GM19468 (cell line): ENCODE measurements around the gene RPTOR.

Experiments used
- ATAC-seq: cut with Tn5 transposase; IDR thresholded peaks from one replicate; pipeline ENCODE4 v1.9.1; 2021; ENCODE audit warnings: mild to moderate bottlenecking, moderate library complexity, moderate number of reproducible peaks; ENCODE audit not compliant: unreplicated experiment; ENCODE audit errors: extremely low read depth

Gene RPTOR

DNA sequence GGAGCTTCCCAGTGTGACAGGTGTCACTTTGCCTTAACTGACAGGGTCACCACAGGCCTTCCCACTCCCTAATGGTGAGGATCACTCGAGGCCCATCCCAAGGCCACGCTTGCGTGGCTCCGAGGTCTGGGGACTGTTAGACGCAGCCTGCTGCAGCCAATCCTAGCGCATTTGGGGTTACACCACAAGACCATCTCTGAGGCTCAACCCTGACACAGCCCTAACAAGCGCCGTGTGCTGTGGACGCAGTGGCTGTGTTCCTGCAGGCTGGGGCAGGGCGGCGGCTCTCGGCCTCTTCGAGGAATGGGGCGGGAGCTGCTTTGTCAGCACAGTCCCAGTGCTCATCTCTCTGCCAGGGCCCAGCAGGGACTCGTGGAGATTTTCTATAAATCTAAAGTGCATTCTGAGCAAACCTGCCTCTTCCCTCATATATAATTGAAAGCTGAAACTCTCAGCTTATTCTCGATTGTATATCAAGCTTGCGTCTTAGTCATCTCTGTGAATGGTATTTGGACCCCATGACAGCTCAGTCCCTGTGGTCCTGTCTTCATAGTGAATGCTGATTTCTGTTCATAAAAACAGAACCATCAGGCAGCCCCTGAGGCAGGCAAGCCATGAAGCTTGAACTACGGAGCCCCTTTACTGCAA, 381.2 kb downstream of the RPTOR start:
- ATAC-seq = no peak

DNA sequence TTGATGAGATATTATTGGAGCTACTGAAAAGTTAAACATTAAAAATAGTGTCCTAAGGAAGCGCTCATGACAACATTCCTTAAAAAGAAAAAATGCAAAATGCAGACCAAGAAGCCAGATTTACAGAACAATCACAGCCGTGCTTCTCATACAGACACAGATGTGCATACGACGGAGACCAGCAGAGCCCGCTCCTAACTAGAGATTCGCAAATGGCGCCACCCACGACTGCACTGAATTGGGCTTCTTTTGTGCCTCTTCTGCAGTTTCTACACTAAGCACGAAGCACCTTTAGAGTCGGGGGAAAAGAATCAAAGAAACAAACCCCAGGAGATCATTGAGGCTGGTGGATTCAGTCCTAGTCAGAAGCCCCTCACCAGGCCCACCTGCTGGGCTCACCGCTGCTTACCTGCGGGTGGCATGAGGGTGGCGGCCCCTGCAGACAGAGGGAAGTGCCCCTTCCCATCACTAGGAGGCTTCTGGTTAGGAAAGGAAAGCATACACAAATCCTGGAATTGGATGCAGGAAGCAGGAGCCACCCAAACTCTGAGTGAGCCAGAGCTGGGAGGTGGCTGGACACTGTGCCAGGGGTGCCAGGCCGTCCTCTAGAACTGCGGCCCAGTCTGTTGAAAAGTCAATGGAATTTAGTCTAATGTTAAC, 382.1 kb downstream of the RPTOR start:
- no peak for ATAC-seq

DNA sequence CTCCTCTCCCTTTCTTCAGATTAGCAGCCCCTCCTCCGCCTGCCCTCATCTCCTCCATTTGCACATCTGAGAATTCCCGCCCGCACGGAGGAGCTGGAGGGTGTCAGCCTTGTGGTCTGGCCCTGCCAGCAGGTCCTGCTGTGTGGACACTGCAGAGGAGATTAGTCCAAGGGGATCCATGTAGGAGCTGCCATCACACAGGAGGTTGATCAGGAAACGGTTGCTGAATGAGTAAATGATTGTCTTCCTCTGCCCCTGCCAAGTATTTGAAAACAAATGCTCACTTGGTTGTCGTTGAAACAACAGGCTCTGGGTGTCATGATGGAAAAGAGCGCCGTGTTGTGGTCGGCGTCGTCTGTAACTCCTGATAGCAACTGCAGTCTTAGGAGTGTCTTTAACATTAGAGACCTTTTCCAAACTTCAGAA, 383.2 kb downstream of the RPTOR start:
- ATAC-seq = no peak

DNA sequence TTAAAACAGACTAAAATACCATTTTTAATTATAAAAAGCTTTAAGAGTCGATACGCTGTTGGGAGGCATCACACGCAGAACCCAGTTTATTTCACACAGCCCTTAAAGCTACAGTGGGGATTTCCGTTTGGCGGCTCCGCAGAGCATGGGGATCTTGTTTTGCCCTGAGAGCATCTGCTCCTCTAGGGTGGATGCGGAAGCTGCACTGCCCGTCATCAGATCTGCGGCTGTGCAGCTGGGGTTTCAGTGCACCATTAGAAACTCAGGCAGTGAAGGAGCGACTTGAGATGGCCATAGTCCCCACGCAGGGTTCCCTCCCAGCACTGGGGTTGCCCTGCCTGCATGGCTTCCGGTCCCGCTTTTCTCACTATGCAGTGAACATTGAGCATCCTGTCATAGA, 384.8 kb downstream of the RPTOR start:
- no peak for ATAC-seq

DNA sequence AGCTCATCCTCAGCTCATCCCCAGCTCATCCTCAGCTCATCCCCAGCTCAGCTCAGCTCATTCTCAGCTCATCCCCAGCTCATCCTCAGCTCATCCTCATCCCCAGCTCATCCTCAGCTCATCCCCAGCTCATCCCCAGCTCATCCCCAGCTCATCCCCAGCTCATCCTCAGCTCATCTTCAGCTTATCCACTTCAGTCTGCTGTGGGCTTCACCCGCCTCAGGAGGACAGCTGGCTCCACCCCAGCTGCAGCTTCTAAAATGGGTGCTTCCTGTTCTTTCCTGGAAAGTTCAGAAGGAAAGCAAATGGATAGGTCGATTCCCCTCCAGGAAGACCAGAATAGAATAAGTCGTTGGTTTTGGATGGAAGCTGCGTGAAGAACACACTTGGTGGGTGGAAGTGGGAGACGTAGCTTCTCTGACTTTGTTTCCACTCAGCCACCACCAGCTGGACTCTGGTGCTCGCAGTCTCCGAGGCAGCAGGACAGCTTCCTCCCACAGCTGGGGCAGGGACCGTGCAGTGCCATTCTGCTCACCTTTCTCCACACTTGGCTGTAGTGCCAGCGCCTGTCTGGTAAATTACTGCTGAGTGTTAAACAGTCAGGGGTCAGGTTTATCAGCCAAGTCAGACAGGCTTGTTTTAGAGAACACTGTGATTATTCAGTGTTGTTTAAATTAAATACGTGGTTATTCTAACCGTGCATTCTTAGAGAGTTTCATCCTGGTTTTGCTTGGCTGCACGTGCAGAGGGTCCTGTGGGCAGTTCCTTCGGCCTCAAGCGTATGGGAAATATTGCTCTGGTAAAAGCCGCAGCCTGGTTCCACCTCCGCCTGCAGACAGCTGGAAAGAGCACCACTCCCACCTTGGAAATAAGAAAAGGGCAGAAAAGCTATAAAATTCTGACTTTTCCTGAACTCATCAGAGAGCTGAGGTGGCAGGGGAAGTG, 386.0 kb downstream of the RPTOR start:
- no peak for ATAC-seq

DNA sequence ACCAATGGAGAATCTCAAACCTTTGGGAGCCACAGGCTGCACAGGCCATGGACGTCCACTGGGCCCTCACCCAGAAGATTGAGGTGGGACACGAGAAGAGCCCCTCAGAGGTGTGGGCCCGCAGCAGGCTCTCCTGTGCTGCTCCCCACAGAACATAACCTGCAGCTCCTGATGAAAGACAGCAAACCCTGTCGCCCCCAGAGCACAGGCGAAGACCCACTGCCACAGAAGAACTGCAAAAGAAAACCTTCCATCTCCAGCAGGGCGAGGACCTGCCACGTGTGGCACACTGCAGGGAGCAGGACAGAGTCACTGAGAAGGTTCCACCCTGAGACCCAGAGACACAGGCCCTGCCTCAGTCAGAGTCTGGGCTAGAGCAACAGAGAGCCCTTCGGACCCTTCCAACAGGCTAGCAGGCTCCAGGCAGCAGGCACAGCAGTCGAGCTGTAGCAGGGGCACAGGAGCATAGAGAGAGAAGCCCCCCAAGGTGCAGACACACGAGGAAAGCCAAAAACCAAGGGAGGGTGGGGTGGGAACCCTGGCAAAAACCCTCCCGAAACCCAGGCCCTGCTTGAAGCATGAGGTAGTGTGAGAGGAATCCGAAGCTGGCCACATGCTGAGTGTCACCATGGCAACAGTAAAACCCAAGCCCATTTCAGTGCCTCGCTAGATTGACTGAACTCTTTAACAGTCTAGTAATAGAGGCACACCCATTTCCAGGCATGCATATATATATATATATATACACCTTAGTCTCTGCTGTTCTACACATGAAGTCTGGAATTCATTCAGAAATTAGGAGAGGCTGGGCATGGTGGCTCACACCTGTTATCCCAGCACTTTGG, 387.0 kb downstream of the RPTOR start:
- ATAC-seq = no peak

DNA sequence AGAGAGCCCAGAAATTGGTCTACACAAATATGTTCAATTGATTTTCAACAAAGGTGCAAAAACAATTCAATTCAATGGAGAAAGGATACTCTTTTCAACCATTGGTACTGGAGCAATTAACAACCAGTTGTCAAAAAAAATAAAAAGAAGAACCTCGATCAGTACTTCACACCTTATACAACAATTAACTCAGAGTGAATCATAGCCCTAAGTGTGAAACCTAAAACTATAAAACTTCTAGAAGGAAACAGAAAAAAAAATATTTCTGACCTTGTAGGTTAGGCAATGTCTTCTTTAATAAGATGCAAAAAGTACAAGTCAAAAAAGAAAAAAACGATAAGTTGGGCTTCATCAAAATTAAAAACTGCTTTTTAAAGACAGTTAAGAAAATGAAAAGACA, 390.9 kb downstream of the RPTOR start:
- no peak for ATAC-seq

DNA sequence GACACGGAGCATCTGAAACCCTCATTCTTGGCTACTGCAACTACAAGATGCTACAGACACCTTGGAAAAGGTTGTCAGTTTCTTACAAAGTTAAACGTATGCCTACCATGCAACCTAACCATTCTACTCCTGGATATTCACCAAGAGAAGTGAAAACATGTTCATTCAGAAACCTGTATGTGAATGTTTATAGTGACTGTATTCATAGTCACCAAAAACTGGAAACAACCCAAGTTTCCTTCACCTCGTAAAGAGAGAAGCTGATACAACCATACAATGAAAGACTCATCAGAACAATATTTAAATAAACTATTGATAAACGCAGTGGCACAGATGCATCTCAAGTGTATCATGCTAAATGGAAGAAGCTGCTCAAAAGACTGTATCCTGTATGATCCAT, 391.6 kb downstream of the RPTOR start:
- ATAC-seq = no peak

DNA sequence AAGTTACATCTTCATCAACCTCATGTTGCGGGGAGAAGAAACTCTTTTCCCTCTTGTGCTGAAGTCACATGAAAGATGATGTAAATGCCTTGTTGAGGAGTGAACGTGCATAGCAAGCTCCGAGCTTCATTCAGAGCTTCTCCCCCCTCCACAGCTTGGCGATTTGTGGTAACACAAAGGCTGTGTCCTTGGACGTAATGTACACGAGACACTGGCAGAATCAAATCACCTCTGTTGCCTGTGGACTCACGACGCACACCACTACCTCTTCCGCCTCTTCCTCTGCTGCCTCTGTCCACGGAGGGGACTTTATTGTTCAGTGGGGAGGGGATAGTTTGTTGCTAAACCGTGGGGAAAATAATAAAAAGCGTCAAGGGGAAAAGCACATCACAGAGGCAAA, 392.1 kb downstream of the RPTOR start:
- ATAC-seq = no peak

DNA sequence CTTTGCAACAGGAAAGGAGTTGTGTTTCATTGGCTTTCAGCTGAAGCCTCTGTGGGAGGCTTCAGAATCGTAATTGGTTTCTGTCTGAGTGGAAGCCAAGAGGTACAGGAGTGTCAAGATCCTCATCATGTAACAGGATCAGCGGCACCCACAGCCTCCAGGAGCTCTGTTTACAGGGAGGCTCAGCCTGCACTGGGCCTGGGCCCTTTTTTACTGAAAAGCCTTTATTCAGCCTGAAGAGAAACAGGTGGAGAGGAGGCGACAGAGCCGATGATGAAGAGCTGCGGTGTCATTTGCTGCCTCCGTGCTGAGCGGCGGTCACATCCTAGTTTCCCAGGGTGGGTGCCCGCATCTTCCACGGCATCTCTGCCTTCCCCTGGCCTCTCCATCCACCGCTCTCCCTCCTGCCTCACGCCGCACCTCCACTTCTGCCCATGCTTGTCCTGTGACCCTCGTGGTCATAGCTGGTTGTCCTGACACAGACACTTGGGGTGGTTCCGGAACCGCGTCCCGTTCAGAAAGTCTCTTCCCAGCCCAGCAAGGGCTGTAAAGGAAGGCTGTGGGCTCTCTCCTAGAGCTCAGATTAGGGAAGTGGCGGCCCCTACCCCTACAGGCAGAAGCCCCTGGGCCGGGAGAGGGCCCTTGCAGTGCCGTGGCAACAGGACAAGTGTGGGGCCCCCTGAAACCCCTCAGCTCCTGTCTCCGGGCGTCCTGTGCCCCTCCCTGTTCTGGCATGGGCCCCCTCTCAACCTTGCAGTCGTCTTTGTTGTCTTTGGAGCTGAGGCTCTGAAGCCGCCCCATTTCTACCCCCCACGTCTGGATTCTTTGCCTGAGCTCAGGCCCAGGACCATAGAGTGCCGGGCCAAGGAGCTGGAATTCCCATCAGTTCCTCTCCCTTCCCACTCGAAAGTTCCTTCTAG, 393.1 kb downstream of the RPTOR start:
- no peak for ATAC-seq

DNA sequence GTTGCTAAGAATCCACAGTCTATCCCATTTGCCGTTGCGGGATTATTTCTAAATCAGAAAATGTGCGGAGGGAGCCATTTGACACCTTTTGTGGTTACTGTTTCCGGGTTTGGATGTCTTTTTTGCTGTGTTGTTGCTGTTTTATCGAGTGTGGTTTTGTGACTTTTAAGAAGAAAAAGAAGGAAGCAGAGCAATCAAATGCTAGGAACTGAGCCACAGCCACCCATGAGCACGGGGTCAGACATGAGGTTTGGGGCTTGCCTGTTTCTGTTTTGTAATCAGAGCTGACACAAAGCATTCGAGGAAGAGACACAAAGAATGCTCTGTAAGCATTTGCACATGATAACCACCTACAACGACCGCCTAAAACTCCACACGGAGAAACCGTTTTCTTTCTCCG, 393.9 kb downstream of the RPTOR start:
- no peak for ATAC-seq

DNA sequence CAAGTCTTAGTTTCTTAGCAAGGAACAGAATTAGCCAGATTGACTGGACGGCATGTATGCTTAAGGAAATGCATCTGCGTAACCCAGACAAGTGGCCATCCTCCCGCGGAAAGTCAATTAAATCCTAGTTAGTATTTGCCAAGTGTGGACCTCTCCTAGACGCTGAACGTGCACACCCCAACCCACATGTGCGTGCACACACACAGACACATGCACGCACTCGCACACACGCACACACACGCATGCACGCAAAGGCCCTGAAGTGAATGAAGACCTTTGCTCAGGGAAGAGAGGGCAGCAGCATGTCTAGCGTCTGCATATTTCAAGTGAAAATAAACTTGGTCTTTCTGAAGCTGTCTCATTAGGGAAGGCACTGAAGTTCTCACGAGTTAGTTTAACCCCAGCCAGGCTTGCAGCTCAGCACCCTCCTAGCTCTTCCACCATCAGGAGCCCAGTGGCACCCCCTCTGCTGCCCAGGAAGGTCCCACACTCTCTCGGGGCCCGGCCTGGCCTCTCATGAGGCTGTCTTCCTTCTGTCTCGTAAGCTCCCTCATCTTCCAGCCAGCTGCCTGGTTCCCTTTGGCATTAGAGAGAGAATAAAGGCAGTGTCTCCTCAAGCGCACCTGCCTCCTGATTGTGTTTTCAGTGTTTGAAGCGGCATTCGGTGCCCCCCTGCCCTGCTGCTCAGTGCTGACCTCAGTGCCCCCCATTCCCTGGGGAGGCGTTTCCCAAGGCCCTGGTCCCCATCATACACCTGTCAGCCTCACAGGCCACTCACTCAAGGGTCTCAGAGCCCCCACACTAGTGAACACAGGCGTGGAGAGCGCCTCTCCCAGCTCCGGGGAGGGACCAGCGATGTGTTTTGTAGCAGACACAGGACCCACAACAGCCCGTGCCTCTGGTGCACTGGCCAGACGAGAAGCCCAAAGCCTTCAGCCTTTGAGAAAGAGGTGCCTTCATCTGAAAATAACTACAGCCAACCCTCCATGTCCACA, 394.8 kb downstream of the RPTOR start:
- ATAC-seq = no peak

DNA sequence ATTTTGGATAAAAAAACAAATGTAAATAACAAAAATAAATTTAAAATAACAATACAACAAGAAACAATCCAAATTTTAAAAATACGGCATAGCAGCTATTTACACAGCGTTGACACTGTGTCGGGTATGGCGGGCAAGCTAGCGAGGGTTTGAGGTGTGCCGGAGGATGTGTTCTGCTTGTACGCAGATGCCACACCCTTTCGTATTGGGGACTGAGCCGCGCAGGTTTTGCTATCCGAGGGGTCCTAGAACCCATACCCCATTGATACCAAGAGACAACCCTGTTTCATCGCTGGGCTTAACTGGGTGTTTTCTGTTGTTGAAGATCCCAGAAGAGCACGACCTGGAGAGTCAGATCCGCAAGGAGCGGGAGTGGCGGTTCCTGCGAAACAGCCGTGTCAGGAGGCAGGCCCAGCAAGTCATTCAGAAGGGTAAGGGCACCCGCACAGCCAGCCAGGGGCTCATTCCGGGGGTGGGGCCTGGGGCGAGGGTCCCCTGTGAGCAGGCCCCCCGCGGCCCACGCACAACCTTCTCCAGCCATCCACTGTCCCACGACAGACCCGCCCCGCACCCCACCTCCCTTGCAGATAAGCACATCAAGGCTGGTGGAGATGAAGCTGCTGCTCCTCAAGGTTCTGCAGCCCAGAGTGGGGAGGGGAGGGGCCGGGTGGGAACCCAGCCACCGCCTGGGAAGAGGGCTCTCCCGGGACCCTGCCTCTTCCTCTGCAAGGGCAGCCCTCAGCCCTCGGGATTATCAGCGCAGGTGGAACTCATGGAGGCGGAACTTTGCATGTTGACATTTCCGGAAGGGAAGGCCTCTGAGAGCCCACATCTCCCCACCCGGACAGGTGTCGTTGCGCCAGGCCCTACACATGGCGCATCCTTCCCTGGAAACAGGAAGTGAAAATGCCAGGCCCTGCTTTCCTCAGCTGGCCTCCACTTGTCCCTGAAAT, 395.8 kb downstream of the RPTOR start:
- no peak for ATAC-seq

DNA sequence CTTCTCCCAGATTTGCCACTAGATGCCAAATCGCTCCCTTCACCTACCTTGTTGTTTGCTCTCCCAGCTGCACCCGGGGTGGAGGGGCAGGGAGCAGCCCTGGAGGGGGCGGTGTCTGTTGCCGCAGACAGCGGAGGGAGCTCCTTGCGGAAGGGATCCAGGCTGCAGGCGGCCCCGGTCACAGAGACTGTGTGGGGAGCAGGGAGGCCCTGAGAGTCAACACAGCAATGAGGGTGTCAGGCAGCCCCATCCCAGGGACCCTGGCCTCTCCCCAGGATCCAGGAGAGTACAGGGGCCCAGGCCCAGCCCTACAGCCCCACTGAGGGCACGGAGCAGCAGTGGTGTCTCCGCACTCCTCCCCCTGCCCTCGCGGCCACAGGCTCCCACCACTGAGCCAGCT, 396.5 kb downstream of the RPTOR start:
- ATAC-seq = no peak

DNA sequence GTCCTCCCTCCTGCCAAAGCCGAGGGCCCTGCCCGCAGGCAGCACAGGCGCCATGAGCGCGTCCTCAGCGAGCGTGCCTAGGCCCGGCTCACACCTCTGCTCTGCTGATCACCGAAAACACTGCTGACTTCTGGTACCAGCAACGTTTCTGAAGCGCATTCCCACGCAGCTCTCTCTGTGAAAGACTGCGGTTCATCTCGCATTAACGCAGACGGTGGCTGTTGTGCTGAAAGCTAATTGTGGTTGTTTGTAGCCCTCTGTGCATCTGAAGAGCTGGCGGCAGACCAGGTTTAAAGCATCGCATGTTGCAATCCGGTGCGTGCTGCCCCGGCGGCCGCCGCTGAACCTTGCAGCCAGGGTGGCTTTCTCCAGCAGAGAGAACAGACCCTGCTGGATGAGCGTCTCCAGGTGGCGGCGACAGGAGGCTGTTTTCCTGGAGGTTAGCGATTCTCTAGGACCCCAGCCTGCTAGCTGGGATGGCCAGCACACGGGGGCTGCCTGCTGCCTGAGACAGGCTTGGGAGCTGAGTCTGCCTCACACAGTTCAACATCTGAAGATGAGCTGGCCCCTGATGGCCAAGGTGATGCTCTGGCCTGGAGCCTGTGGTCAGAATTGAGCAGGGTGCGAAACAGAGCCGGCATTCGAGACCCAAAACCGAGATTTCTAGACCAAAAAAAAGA, 397.2 kb downstream of the RPTOR start:
- ATAC-seq = no peak
